IPS DF 19.7 (cell line): ENCODE data around the gene MUC5B.

Experiments used
- DNase-seq: peaks from one replicate; pipeline ENCODE4 v3.0.0-alpha.2; 2013; ENCODE audit warnings: low read depth, low spot score

MUC5B gene

GRCh38 chr11:1300569-1301187, 77.8 kb downstream of the MUC5B start:
- no peak for DNase-seq

DNA sequence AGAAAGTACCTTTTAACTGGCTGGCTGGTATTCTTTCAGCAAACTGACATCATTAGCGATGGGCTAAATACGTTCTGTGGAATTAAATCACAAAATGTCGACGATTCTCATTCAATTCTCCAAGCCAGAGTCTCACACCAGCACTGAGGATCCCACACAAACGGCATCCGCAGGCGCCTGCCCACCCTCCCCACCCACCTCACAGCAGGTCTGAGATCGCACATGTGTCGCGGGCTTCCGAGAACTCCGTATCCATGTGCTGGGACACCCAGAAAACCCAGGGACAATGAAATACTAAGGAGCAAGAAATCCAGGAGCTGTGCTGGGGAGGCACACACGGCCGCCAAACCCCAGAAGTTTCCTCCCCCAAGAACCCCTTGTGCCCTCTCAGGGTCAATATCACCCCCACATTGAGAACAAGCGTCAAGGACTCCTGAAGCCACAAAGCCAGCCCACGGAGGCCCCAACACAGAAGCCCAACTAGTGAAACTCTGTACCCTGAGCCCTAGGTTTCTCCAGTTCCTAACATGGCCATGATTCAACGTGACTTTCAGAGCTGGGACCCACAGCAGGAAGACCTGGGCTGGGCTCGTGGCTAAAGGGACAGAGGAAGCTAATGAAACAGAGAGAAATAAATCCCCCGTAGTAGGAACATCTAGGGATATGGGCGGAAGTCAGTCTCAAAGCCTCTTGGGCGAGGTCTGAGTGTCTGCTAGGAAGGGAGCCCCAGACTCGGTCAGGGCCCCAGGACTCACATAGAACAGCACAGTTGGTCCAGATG, 78.5 kb downstream of the MUC5B start:
- DNase-seq = no peak

DNA sequence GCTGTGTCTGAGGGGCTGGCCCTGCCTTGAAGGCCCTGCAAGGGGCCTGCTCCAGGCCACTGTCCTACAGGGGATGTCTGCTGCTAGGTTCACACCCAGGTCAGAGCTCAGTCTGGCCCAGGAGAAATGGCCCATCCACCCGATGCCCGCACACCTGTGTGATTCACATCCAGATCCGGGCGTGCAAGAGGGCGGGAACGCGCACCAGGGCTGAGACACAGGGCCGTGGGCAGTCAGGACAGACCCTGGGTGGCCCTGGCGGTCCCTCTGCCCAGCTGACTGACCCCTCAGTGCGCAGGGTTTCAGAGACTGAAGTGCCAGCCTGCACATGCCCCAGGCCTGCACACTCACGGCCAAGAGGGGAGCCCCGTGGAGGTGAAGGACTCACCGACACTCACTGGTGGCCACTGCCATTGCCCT, 79.2 kb downstream of the MUC5B start:
- DNase-seq = no peak

DNA sequence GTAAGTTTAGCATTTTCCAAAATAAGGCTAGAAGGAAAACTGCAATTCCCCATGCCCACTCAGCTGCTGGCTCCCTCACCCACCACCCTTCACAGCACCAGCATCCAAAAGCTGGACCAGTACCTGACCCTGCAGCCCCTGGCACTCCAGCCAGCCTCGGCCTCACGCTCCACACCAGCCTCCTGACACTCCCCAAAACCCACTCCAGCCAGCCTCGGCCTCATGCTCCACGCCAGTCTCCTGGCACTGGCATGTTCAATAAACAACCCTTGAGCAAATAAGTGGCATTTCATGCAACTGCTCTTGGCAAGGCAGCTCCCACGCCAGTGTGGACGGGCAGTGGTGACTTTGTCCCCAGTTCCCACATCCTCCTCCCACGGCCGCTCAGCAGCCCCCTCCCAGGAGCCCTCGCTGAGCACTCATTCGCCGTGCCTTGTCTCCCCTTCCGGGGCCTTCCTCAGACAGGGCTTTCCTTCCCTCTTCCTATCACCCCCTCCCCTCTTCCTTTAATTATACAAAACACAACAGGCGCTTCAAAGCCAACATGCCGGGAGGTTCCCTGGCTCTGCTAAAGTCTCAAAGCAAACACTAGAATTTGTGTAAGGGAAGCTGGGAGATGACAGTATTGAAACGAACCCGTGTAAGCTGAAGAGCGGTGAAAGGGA, 79.7 kb downstream of the MUC5B start:
- DNase-seq = no peak

DNA sequence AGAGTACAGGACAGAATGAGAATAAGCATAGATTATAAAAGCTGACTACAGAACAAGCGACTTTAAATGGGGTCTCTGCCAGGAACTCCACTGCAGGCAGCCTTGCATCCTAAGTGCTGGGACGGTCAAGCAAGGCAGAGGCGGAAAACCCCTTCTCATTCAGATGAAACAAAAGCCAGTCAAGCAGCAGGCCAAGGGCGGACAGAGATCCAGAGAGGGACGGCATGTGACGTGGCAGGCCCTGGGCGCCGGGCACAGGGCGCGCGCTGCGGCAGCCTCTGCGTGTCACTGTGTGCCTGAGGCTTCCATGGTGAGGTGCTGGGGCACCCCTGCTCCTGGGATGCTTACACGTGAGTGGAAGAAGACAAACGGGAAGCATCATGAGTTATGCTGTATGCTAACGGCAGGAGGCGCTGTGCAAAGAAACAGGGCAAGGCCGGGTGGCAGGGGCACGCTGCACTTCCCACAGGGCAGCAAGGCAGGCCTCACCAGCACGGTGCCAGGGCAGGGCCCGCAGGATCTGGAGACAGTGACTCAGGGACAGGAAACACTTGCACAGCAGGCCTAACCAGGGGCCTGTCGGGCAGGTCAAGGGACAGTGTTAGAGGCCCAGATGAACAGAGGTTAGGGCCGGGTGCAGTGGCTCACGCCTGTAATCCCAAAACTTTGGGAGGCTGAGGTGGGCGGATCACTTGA, 80.4 kb downstream of the MUC5B start:
- no peak for DNase-seq

DNA sequence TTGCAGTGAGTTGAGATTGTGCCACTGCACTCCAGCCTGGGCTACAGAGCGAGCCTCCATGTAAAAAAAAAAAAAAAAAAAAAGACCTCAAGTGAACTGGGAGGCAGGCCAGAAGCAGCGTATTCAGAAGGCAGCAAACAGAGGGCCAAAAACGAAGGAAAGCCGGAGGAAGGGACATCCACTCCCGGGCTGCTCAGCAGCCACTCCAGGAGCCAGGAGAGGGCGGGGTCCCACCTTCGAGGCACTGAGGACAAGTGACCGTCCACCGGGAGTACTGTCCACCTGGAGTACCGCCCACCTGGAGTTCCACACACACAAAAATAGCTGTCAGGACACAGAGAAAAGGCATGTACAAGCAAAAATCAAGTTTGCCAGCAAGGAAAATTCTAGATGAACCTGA, 81.1 kb downstream of the MUC5B start:
- no peak for DNase-seq

- no peak for DNase-seq
Measured at GRCh38 chr11:1304380-1304779, 81.5 kb downstream of the MUC5B start.

DNA sequence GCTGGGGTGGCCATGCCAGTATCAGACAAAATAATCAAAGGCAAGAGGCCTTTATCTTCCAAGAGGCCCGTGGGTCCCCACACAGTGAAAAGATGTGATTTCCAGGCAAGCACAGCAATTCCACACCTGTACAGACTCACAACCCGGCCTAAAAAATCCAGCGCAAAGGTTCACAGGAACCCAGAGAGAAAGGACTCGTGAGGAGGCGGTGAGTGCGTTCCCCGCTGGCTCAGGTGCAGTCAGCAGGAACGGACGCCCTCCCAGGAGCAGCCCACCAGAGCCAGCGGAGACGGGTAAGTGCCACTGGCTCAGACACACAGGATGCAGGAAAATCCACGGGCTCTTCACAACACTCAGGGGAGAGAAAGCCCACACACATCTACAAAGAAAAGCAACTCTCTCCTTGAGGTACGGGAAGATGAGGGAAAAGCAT, 82.2 kb downstream of the MUC5B start:
- DNase-seq = no peak

DNA sequence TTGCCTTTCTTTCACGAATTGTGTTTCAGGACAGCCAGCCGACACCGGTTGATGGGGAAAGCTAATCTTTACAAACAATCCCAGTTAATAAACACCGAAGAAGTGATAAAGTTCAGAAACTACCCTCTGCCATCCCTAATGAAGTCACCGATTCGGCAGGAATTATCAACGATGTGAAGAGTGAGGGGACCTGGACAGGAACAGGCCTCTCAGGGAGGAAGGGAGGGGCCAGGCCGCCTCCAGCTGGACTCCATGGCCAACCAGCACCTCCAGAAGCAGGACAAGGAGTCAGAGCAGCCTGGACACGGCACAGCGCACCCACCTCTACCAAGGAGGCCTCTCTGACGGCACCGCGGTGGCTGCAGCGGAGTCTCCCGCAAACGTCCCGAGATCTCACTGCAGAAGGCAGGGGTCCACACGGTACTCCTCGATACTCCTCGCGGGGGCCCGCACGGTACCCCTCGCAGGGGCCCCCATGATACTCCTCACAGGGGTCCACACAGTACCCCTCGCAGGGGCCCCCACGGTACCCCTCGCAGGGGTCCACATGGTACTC, 82.7 kb downstream of the MUC5B start:
- DNase-seq = no peak

DNA sequence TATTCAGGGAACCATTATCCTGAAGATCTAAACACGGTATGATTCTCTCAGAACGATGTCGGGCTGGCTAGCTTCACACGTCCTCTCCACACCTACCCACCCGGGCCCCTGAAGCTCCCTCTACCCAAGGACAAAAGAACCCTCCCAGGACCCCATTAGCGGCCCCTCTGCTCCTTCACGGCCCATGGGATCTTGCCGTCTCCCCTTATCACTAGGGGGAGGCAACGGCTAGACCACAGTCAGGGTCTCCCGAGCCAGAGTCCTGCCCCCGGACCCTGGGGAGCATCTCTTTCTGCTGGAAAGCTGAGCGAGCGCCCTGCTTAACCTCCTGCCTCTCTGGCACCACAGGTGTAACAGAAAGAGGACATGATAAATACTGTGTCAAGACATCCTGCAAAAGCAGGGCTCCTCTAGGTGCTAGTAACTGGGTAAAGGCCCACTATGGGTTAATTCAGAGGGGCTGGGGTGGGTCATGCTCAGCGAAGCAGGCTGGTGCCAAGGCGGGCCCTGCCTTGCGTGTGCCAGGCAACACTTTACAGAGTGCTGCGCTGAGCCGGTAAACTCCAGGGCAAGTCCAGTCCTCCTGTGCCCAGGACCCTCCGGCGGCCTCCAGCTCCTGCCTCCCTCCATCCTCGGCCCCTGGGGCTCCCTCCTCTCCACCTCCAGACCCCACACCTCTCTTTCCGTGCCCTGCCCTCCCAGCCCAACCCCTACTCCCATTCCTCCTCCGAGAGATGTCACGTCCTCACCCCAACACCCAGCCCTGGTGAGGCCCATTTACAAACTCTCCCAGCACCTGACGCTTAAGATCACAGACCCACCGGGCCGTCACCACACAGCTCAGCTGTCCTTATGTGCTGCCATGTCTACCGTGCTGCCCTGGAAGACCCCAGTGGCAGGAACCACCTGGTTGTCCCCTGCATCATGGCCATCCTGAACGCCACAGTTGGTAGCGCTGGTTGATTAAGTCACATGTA, 83.6 kb downstream of the MUC5B start:
- DNase-seq = no peak

GRCh38 chr11:1307163-1307870, 84.5 kb downstream of the MUC5B start:
- no peak for DNase-seq

GRCh38 chr11:1307998-1308742, 85.3 kb downstream of the MUC5B start:
- DNase-seq = no peak

- no peak for DNase-seq
Measured at GRCh38 chr11:1308743-1309497, 86.1 kb downstream of the MUC5B start.

DNA sequence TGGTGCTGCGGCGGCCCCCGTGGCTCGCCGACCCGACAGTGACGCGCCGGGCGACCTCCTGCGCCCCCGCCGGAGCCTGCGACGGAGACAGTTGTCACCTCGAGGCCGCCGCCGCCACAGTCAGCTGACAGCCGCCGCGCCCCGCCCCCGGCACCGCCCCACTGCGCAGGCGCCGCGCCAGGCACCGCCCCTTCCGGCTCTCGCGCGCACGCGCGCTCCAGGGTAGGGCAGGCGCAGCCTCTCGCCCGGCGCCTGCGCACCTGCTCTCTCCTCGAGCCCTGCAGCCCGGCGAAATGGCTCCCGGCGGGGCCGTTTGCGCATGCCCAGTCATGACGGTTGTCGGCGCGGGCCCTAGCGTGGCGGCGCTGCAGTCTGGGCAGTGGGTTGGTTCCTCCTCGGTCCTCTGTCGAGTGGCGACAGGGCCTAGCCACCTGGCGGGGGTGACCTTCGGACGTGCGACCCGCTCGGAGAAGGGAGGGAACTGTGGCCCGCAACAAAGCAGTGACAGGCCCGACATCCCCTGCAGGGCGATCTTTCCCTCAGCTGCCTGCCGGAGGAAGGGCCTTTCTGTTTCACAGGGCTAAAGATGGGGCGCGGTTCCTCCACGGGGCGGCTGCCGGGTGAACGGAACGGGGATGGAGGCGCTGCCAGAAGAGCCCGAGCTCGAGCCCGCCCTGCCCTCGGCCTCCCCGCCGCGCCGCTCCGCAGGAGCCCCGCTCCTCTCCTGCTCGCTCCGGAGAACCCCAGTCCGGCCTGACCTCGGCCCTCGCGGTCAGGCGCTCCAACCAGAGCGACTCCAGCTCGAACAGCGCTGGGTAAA, 86.8 kb downstream of the MUC5B start, which contains the start of gene TOLLIP:
TOLLIP (minus strand) TSS at position 135 of the 820 bp plus-strand sequence; CDS start at position 1, 134 bp downstream.
- DNase-seq = peak; percentile 50

DNA sequence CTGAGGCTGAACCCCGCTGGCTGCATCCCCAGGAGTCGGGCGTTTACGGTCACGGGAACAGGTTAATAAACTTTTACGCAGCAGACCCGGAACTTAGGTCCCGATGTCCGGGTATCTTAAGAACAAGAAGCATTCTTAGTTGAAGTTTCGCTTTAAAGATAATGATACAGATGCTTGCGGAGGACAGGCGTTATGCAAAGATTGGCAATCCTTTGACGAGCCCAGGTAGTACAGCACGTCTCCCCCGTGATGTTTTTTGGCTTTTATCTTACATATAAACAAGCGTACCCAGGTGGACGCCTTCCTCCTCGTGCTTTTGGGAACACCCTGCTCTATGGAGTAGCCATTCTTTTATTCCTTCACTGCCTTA, 87.4 kb downstream of the MUC5B start:
- no peak for DNase-seq

- no peak for DNase-seq
Measured at GRCh38 chr11:1310772-1311468, 88.1 kb downstream of the MUC5B start.
